ENCODE results near the gene INPP5A. TPM values are rescaled to one million over a fixed set of nuclear protein-coding genes. Genes with fewer than 3 reads are reported as not detected.

Gene INPP5A
- total and polyA plus RNA-seq, 4 donors, result 34.7 to 43.5 (median 41.2) TPM

DNA sequence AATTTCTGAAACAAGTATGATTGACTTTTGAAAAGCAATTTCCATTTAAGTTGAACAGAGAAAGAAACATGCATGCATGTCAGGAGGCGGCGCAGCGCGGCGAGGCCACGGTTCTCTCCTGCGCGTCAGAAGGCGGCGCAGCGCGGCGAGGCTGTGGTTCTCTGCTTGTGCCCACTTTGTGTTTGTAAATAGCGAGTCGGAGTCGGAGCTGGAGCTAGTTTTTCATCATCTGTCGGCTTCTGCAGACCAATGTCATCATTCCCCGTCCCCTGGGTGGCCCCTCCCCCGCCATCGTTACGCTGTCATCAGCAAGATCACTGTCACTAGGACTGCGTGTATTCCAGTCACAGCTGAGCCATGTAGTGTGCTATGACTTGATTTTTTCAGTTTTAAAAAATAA is 49.2 kb downstream of the INPP5A start:
- Histone ChIP-seq H3K4me1 (ENCODE audit: control insufficient read depth, insufficient read depth, low read length) (peaks cover 29% of the 10 kb centered on the region), H3K36me3 (ENCODE audit: control insufficient read depth, insufficient read depth, low read length) (peaks cover 18% of the 10 kb centered on the region), H3K9me3 (ENCODE audit: control insufficient read depth, insufficient read depth, low read length) (no peaks in the 10 kb centered on the region), H3K4me3 (ENCODE audit: low read depth, low read length) (no peak overlapping the region), H3K27me3 (ENCODE audit: control insufficient read depth, insufficient read depth, low read length) (no peaks in the 10 kb centered on the region), H3K27ac (ENCODE audit: low read depth, low read length) (no peak overlapping the region)
- DNase-seq (ENCODE audit: low read depth in 4 of 6, low spot score in 6 of 6), result no peak
- WGBS (ENCODE audit: insufficient coverage), result 94% methylated on average over 18 of the region's 22 CpGs

DNA sequence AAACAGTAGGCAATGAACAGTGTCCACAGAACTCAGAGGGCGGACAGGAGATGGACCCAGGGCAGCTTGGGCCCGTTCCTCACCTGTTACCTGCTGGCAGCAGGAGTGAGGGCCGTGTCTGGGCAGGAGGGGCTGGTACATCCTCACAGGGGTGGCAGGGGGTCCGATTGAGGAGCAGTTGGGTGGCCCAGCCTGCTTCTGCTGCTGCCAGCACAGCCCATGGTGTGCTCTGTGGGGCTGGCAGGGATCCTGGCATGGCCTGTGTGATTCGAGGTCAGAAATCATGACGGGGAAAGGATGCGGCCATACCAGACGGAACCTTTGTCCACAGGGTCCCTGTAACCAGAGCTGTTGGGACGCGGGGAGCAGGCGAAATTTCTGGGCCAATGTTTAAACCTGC is 49.6 kb downstream of the INPP5A start:
- Histone ChIP-seq H3K27ac (ENCODE audit: low read depth, low read length) (no peak overlapping the region), H3K27me3 (ENCODE audit: control insufficient read depth, insufficient read depth, low read length) (no peaks in the 10 kb centered on the region), H3K4me3 (ENCODE audit: low read depth, low read length) (no peak overlapping the region), H3K36me3 (ENCODE audit: control insufficient read depth, insufficient read depth, low read length) (peaks cover 18% of the 10 kb centered on the region), H3K9me3 (ENCODE audit: control insufficient read depth, insufficient read depth, low read length) (no peaks in the 10 kb centered on the region), H3K4me1 (ENCODE audit: control insufficient read depth, insufficient read depth, low read length) (peaks cover 30% of the 10 kb centered on the region)
- no peak for DNase-seq (ENCODE audit: low read depth in 4 of 6, low spot score in 6 of 6)
- 96% methylated on average over 11 of the region's 11 CpGs for WGBS (ENCODE audit: insufficient coverage)

DNA sequence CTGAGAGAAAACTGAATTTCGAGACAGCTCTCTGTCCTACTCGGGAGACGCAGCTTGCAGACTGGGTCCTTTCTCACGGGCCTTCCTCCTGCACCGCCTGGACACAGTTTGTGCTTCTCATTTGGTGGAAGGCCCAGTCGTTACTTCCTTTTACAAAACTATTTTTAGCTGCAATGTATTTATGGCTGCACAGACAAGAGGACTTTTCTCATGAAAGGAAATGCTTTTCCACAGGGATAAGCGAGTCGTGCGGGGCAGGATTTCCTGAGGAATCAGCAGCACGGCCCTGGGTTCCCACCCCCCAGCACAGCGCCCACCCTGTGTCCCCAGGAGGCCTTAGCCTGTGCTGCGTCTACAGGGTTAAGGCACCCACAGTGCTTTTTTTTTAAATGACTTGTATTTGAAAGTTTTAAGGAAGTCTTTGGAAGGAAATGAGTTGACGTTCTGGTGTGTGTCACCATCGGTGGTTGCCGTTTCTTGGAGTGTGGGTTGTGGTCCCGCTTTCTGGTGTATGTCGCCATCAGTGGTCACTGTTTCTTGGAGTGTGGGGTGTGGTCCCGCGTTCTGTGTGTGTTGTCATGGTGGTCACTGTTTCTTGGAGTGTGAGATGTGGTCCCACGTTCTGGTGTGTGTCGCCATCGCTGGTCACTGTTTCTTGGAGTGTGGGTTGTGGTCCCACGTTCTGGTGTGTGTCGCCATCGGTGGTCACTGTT is 50.9 kb downstream of the INPP5A start:
- Histone ChIP-seq H3K4me3 (ENCODE audit: low read depth, low read length) (no peak overlapping the region), H3K4me1 (ENCODE audit: control insufficient read depth, insufficient read depth, low read length) (peaks cover 30% of the 10 kb centered on the region), H3K27me3 (ENCODE audit: control insufficient read depth, insufficient read depth, low read length) (no peaks in the 10 kb centered on the region), H3K9me3 (ENCODE audit: control insufficient read depth, insufficient read depth, low read length) (no peaks in the 10 kb centered on the region), H3K27ac (ENCODE audit: low read depth, low read length) (no peak overlapping the region), H3K36me3 (ENCODE audit: control insufficient read depth, insufficient read depth, low read length) (peaks cover 18% of the 10 kb centered on the region)
- 79% methylated on average over 20 of the region's 25 CpGs for WGBS (ENCODE audit: insufficient coverage)
- peak in 1 of 6 donors; percentile 51 for DNase-seq (ENCODE audit: low read depth in 4 of 6, low spot score in 6 of 6)

DNA sequence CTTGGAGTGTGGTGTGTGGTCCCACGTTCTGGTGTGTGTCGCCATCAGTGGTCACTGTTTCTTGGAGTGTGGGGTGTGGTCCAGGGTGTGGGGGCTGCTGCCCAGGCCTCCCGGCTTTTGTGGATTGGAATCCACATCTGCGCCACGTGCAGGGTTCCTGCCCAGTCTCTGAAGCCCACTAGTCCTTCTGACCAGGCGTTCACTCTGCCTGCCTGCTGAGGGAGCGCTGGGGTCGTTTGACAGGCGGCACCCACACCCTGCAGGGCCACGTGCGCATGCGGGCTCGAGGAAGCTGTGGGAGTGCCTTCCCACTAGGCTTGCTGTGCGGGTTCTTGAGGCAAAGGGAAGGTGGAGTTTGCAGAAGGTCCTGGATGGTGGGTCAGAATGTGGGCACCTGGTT is 51.4 kb downstream of the INPP5A start:
- Histone ChIP-seq H3K27ac (ENCODE audit: low read depth, low read length) (no peak overlapping the region), H3K27me3 (ENCODE audit: control insufficient read depth, insufficient read depth, low read length) (no peaks in the 10 kb centered on the region), H3K9me3 (ENCODE audit: control insufficient read depth, insufficient read depth, low read length) (no peaks in the 10 kb centered on the region), H3K36me3 (ENCODE audit: control insufficient read depth, insufficient read depth, low read length) (peaks cover 18% of the 10 kb centered on the region), H3K4me3 (ENCODE audit: low read depth, low read length) (no peak overlapping the region), H3K4me1 (ENCODE audit: control insufficient read depth, insufficient read depth, low read length) (peaks cover 30% of the 10 kb centered on the region)
- whole genome bisulfite sequencing (ENCODE audit: insufficient coverage), result 79% methylated on average over 13 of the region's 14 CpGs
- DNase-seq (ENCODE audit: low read depth in 4 of 6, low spot score in 6 of 6), result no peak

DNA sequence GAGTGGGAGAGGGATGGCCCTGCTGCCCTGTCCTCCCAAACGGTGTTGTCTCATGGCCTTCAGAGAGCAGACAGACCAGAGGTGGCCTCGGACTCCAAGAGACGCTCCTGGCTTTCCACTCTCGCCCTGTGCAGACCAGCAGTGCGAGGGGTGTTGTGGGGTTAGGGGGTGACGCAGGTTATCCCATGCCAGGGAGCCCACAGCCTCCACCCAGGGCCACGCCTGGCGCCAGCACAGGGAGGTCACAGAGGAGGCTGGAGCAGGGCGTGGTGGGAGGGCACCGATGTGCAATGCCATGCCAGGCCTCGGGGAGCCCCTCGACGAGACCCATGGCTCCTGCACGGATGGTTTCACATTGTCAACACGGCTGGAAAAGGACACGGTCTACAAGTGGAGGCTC is 52.1 kb downstream of the INPP5A start:
- no peak for DNase-seq (ENCODE audit: low read depth in 4 of 6, low spot score in 6 of 6)
- H3K36me3 ChIP-seq (ENCODE audit: control insufficient read depth, insufficient read depth, low read length), result peaks cover 18% of the 10 kb centered on the region
- peaks cover 34% of the 10 kb centered on the region for H3K4me1 ChIP-seq (ENCODE audit: control insufficient read depth, insufficient read depth, low read length)
- H3K27me3 ChIP-seq (ENCODE audit: control insufficient read depth, insufficient read depth, low read length), result no peaks in the 10 kb centered on the region
- no peaks in the 10 kb centered on the region for H3K9me3 ChIP-seq (ENCODE audit: control insufficient read depth, insufficient read depth, low read length)
- WGBS (ENCODE audit: insufficient coverage), result 98% methylated on average over 13 of the region's 16 CpGs
- no peak overlapping the region for H3K4me3 ChIP-seq (ENCODE audit: low read depth, low read length)
- no peak overlapping the region for H3K27ac ChIP-seq (ENCODE audit: low read depth, low read length)

DNA sequence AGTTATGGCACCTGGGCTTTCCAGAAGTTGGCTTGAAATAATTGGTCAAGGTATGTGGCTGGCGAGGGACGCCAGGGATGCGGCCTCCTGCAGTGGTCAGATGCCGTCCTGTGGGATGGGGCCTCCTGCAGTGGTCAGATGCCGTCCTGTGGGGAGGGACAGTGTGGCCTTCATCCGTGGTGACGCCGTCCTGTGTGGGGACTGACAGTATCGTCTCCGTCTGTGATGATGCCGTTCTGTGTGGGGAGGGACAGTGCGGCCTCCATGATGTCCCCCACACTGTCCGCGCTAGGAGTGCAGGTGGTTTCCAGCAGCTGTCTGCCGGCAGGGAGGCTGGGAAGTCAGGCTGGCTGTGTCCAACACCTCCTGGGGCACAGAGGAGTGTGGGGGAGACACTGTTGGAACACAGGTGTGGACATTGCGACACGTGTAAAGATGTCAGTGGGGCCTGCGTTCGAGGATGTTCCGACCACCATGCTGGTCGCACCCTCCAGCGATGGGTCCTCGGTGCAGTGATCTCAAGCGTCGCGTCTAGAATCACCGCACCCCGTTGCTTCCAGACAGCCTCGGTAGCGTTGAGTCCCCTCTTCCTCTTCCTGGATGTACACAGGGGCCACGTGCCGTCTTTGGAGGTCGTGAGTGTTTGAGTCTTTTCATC is 52.6 kb downstream of the INPP5A start:
- peaks cover 38% of the 10 kb centered on the region for H3K4me1 ChIP-seq (ENCODE audit: control insufficient read depth, insufficient read depth, low read length)
- no peak for DNase-seq (ENCODE audit: low read depth in 4 of 6, low spot score in 6 of 6)
- H3K4me3 ChIP-seq (ENCODE audit: low read depth, low read length), result no peak overlapping the region
- H3K36me3 ChIP-seq (ENCODE audit: control insufficient read depth, insufficient read depth, low read length), result peaks cover 18% of the 10 kb centered on the region
- H3K27ac ChIP-seq (ENCODE audit: low read depth, low read length), result no peak overlapping the region
- no peaks in the 10 kb centered on the region for H3K27me3 ChIP-seq (ENCODE audit: control insufficient read depth, insufficient read depth, low read length)
- WGBS (ENCODE audit: insufficient coverage), result 95% methylated on average over 31 of the region's 33 CpGs
- no peaks in the 10 kb centered on the region for H3K9me3 ChIP-seq (ENCODE audit: control insufficient read depth, insufficient read depth, low read length)

DNA sequence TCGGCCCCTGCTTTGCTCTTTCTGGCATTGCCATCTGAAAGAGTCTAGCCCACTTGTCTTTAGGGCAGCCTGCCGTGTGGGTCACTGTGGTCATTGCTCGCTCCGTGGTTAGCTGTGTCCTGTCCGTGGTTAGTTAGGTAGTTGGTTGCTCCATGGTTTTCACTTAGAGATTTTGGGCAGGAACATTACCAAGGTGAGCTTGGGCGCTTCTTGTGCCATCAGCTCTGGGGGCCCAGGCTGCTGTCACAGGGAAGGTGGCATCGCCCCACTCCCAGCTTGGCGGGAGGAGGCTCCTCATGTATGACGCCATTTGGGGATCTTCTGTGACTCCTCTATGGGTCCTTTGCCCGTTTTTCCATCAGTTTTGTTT is 53.1 kb downstream of the INPP5A start:
- Histone ChIP-seq H3K27ac (ENCODE audit: low read depth, low read length) (no peak overlapping the region), H3K9me3 (ENCODE audit: control insufficient read depth, insufficient read depth, low read length) (no peaks in the 10 kb centered on the region), H3K4me3 (ENCODE audit: low read depth, low read length) (no peak overlapping the region), H3K36me3 (ENCODE audit: control insufficient read depth, insufficient read depth, low read length) (peaks cover 18% of the 10 kb centered on the region), H3K27me3 (ENCODE audit: control insufficient read depth, insufficient read depth, low read length) (no peaks in the 10 kb centered on the region), H3K4me1 (ENCODE audit: control insufficient read depth, insufficient read depth, low read length) (peaks cover 37% of the 10 kb centered on the region)
- 87% methylated on average over 8 of the region's 10 CpGs for WGBS (ENCODE audit: insufficient coverage)
- no peak for DNase-seq (ENCODE audit: low read depth in 4 of 6, low spot score in 6 of 6)

DNA sequence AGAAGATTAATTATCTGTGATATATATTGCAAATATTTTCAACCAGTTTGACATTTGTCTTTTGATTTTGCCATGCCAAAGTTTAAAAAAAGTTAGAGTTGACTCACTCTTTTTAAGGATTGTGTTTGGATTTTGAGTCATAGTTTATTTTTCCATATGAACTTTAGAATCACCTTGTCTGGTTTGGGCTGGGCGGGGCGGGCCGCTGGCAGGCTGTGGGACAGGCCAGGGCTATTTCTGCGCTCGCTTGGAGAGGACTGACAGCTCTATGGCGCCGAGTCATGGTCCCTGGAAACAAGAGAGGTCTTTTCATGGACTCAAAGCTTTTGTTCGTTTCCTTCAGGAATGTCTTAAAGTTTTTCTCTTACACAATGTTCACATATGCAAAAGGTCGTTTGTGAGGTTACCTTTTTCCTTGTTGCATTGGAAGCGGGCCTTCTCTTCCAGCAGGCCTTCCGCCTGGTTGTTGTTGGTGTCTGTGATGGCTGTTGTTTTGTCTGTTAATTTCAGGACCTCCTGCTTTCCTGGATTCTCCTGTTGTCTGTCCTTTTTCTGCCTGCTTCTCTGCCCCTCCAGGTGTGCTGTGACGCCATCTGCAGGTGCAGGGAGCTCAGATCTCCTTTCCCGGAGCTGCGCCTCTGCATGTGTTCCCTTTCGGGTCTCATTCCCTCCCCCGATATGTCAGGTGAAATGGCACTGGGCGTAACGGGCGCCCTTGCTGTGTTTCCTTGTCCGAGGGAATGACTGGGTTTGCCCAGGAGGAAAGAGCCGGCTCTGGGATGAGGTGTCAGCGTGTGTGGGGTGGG is 53.8 kb downstream of the INPP5A start:
- H3K27ac ChIP-seq (ENCODE audit: low read depth, low read length), result no peak overlapping the region
- H3K36me3 ChIP-seq (ENCODE audit: control insufficient read depth, insufficient read depth, low read length), result peaks cover 12% of the 10 kb centered on the region
- H3K4me1 ChIP-seq (ENCODE audit: control insufficient read depth, insufficient read depth, low read length), result peaks cover 36% of the 10 kb centered on the region
- no peak overlapping the region for H3K4me3 ChIP-seq (ENCODE audit: low read depth, low read length)
- no peak for DNase-seq (ENCODE audit: low read depth in 4 of 6, low spot score in 6 of 6)
- H3K27me3 ChIP-seq (ENCODE audit: control insufficient read depth, insufficient read depth, low read length), result no peaks in the 10 kb centered on the region
- no peaks in the 10 kb centered on the region for H3K9me3 ChIP-seq (ENCODE audit: control insufficient read depth, insufficient read depth, low read length)
- 84% methylated on average over 13 of the region's 22 CpGs for WGBS (ENCODE audit: insufficient coverage)

DNA sequence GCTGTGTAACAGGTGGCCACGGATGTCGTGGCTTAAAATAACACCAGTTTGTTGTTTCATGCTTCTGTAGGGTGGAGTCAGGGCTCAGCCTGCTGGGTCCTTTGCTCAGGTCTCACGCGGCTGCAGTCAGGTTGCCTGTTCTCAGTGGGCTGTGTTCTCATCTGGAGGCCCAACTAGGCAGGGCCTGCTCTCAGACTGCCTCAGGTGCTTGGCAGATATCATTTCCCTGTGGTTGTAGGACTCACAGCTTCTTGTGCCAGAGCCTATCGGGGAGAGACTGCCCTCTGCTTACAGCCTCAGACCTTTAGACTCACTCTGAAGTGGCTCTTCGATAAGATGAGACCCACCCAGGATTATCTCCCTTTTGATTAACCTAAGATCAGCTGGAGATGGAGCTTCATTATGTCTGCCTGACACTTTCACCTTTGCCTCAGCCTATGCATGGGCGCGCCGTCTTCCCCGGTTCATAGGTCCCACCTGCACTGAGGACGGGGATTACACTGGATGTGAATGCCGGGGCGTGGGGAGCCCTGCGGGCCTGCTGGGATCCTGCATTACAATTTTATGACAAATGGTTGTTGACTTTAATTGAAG is 55.3 kb downstream of the INPP5A start:
- H3K36me3 ChIP-seq (ENCODE audit: control insufficient read depth, insufficient read depth, low read length), result peaks cover 9% of the 10 kb centered on the region
- WGBS (ENCODE audit: insufficient coverage), result 90% methylated on average over 6 of the region's 14 CpGs
- no peaks in the 10 kb centered on the region for H3K9me3 ChIP-seq (ENCODE audit: control insufficient read depth, insufficient read depth, low read length)
- H3K4me3 ChIP-seq (ENCODE audit: low read depth, low read length), result no peak overlapping the region
- H3K27me3 ChIP-seq (ENCODE audit: control insufficient read depth, insufficient read depth, low read length), result no peaks in the 10 kb centered on the region
- DNase-seq (ENCODE audit: low read depth in 4 of 6, low spot score in 6 of 6), result no peak
- peaks cover 28% of the 10 kb centered on the region for H3K4me1 ChIP-seq (ENCODE audit: control insufficient read depth, insufficient read depth, low read length)
- H3K27ac ChIP-seq (ENCODE audit: low read depth, low read length), result no peak overlapping the region
